ENCODE data around the gene ZNF358.

ZNF358 gene
- 0.34 to 4.4 (median 1.3) reads per million in 18 experiments for total RNA-seq

DNA sequence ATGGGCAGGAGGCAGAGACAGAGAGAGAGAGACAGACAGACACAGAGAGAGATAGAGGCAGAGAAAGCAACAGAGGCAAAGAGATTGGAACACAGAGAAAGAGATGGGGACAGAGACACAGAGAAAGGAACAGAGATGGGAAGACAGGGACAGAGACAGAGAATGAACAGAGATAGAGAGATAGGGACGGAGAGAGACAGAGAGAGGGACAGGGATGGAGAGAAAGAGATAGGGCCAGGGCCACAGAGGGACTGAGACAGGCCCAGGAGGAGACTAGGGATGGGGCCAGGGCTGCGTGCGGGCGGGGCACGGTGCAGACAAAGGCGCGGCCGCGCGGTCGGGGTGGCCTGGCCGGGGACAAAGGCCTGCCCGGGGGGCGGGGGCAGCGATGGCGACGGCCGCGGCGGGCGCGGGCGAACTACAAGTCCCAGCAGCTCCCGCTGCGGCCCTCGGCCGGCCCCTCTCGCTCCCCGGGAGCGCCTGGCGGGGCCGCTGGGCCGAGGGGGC, at the start of gene ZNF358:
Gene ZNF358, plus strand, starts transcription at position 459 of the 507 bp plus-strand sequence. CDS start 3,140 bp downstream, outside the sequence.
- peak in 1 of 2 donors; percentile 36 for DNase-seq

- DNase-seq: no peak
Observed at GRCh38 chr19:7467009-7467989, 48.6 kb upstream of the ZNF358 start.

- DNase-seq: no peak
Observed at GRCh38 chr19:7468840-7469239, 47.1 kb upstream of the ZNF358 start.

- DNase-seq: no peak
Observed at GRCh38 chr19:7469669-7470285, 46.1 kb upstream of the ZNF358 start.

GRCh38 chr19:7470540-7471305, 45.2 kb upstream of the ZNF358 start:
- DNase-seq: no peak

GRCh38 chr19:7471696-7472615, 43.9 kb upstream of the ZNF358 start:
- DNase-seq: peak; percentile 39 to 43

DNA sequence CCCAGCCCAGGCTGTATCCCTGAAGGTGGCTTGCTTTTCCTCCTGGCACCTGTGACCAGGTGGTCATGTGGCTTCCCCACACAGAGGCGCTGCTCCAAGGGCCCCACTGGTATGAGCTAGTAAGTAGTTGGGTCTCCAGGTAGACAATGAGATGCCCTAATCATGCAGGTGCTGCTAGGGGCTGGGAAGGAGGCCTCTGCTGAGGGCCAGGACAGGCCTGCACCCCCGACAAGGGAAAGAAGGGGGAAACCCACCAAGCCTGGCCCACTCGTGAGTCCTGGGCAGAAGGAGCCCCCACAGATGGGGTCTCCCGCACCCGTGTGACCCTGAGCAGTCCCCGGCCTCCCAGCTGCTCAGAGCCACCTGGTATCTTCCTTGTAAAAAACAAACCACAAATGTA, 40.2 kb upstream of the ZNF358 start:
- no peak for DNase-seq

- no peak for DNase-seq
Observed at GRCh38 chr19:7476241-7476640, 39.7 kb upstream of the ZNF358 start.

- DNase-seq: no peak
Observed at GRCh38 chr19:7476777-7477494, 39.0 kb upstream of the ZNF358 start.

DNA sequence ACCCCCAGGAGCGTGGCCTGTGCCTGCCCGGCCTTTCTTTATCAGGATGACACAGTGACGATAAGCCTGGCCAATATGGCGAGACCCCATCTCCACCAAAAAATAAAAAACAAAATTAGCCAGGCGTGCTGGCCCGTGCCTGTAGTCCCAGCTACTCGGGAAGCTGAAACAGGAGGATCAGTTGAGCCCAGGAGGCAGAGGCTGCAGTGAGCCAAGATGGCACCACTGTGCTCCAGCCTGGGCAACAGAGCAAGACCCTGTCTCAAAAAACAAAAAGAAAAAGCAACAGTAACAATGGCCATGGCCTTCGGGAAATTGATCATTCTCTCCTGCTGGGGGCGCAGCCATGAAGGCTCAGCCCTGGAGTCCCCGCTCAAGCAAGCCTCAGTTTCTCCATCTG, 38.1 kb upstream of the ZNF358 start:
- DNase-seq: no peak

DNA sequence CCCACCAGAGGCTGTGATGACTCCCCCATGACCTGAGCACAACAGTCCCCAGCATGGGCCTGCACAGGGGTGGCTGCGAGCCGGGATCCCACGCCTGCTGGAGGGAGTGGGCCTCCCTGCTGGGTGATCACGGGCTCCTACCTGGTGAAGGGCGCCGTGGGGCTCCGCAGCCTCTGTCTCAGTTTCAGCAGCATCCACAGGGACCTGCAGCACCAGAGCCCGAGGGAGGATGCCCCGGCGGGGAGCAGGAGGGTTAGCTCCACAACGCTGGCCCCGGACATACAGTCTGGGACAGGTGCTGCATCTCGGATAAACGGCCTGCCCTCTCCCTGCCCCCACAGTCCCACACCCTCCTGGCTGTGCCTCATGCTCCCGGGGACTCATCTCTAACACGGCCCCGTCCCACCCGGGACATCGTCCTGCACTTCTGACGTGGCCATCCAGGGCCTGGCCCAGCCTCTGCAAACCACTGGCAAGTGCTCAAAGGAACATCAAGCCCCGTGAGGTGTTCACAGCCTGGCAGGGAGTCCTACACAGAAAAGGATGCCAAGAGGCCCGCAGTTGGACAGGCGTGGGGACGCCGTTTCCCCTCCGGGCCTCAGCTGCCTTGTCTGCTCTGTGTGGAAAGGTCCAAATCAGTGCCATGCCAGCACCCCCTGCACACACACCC, 37.6 kb upstream of the ZNF358 start:
- no peak for DNase-seq

- DNase-seq: no peak
Observed at GRCh38 chr19:7478843-7479227, 37.1 kb upstream of the ZNF358 start.

GRCh38 chr19:7480222-7480969, 35.5 kb upstream of the ZNF358 start:
- DNase-seq: no peak

DNA sequence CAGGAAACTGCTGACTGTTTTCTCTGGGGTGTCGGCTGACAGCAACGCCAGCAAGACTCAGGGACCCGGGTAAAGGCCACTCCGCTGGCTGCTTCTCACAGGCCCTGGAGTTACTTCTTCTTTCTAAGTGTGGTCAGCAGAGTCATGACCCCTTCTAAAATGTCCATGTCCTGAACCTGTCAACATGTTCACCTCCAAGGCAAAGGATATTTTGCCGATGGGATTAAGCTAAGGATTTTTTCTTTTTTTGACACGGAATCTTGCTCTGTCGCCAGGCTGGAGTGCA, 35.0 kb upstream of the ZNF358 start:
- DNase-seq: peak; percentile 77 to 78

GRCh38 chr19:7482584-7483439, 33.1 kb upstream of the ZNF358 start:
- no peak for DNase-seq

DNA sequence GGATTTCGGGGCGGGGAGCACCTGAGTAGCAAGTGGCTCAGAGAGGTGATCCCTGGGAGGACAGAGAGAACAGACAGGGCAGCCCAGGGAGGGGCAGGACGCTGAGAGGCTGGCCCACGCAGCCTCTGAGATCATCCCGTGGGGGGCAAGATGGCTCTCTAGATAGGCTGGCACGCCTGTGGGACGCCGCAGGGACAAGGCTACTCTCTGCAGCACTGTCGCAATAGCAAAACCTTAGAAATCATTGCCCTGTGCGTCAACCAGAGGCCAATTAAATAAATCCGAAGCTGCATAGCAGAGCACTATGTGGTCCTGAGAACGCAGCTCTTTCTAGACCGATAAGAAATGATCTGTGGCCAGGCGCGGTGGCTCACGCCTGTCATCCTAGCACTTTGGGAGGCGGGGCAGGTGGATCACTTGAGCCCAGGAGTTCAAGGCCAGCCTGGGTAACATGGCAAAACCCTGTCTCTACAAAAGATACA, 32.1 kb upstream of the ZNF358 start:
- DNase-seq: no peak

DNA sequence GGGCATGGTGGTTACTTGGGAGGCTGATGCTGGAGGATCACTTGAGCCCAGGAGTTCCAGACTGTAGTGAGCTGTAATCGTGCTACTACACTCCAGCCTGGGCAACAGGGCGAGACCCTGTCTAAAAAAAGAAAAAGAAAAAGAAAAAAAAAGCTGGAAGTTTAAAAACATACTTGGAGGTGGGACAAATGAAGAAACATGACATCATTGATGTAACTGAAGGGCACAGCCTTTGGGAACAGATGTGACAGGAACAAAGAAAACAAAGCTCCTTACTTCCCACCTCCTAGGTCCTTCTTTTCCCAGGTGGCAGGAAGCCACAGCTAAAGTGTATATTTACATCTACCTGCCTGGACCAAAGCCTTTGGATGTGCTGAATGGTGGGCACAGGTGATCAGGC, 29.0 kb upstream of the ZNF358 start:
- no peak for DNase-seq

DNA sequence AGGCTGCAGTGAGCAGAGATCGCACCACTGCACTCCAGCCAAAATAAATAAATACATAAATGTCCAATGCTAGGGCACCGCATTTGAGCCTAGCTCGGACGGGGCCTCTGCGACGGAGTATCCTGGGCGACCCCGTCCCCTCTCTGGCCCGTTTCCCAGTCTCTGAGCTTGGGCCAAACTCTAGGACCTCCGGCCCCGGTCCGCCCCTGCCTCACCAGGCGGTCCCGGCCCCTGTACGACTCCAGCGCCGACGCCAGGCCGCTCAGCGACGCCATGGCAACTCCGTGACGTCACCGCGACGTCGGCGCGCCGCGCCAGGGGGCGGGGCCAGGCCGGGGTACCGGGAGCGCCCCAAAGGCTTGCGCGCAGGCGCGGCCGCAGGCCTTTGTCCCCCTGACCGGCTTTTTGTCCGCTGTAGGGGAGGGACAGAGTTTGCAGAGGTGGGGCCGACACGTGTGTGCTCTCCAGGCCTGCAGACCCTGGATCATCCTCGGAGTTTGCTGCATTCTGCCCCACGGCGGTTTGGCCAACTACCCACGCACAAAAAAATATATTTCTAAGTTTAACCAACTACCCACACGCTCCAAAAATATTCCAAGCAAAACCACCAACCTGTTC, 27.1 kb upstream of the ZNF358 start, which contains the start of gene PEX11G:
Gene PEX11G, minus strand, starts transcription at position 300 of the 618 bp plus-strand sequence. Its CDS starts 25 bp downstream, at position 275.
- peak; percentile 84 to 91 for DNase-seq
